ENCODE measurements around the gene ACOT2.
"Not testable (repeated sequence)": the region's sequence is repeated elsewhere in the genome, so short reads cannot be mapped to it uniquely, and the experiment has no call there.

ACOT2 gene

DNA sequence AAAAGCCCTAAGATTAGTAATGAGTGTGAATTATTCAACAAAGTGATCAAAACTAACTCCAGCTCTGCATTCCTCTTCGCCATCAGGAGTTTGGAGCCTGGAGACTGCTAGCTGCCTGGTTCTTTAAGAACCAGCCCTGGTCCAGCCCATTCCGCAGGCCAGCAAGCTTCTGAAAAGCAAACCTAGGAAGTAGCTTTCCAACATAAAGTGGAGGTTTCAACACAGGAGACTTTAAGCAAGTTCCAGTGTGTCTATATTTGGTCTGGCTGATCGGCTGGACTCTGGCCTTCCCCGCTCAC, 178 bp upstream of the ACOT2 start:
- not testable (repeated sequence) for DNase-seq

DNA sequence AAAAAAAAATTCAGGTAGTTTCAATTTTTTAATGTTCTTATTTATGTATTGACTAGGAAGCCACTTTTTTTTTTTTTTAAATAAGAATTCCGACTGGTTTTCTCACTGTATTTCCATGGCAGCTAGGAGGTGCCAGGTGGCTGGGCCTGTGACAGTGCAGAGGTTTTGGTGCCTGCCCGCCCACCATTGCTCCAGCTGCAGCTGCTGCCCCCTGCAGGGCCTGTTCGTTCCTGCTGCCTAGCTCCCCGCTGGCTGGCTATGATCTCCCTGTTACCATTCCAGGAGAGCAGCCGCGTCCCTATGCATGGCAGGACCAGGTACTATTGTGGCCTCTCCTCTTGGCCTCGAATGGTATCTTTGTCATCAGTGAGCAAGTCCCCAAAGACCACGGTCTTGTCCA, 1.9 kb downstream of the ACOT2 start:
- DNase-seq = peak; percentile 59

DNA sequence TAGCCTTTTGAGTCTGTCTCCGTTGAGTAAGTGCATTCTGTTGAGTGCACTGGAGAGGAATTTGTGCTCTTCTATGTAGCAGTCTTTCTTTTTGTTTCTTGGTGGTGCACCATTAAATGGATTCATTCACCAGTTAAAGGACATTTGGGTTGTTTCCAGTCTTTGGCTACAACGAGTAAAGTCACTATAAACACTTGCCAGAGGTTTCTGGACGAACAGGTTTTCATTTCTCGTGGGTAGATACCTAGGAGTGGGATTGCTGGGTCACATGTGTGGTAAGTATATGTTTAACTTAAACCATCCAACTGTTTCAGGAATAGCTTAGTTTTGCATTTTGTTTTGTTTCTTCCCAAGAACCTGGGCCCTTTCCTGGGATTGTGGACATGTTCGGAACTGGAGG, 4.0 kb downstream of the ACOT2 start:
- not testable (repeated sequence) for DNase-seq

DNA sequence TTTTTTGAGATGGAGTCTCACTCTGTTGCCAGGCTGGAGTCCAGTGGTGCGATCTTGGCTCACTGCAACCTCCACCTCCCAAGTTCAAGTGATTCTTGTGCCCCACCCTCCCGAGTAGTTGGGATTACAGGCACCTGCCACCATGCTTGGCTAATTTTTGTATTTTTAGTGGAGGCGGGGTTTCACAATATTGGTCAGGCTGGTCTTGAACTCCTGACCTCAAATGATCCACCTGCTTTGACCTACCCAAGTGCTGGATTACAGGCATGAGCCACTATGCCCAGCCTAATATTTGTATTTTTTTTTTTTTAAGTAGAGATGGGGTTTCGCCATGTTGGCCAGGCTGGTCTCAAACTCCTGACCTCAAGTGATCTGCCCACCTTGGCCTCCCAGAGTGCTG, 4.7 kb downstream of the ACOT2 start:
- DNase-seq = not testable (repeated sequence)

DNA sequence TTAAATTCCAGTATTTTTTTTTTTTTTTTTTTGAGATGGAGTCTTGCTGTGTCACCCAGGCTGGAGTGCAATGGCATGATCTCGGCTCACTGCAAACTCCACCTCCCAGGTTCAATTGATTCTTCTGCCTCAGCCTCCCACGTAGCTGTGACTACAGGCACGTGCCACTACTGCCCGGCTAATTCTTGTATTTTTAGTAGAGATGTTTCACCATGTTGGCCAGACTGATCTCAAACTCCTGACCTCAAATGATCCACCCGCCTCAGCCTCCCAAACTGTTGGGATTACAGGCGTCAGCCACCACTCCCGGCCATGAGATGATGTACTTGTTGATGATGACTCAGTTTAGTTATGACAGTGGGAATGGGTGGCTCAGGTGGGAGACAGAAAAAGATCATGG, 5.2 kb downstream of the ACOT2 start:
- DNase-seq = not testable (repeated sequence)

DNA sequence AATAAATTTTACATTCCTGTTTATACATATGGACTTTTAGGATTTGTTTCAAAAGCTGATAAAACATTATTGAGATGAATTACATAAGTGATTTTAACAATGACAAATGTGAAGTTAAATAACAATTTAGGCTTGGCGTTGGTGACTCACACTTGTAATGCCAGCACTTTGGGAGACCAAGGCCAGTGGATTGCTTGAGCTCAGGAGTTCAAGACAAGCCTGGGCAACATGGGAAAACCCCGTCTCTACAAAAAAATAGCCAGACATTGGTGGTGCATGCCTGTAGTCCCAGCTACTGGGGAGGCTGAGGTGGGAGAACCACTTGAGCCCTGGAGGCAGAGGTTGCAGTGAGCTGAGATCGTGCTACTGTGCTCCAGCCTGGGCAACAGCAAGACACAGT, 7.4 kb downstream of the ACOT2 start:
- no peak for DNase-seq

DNA sequence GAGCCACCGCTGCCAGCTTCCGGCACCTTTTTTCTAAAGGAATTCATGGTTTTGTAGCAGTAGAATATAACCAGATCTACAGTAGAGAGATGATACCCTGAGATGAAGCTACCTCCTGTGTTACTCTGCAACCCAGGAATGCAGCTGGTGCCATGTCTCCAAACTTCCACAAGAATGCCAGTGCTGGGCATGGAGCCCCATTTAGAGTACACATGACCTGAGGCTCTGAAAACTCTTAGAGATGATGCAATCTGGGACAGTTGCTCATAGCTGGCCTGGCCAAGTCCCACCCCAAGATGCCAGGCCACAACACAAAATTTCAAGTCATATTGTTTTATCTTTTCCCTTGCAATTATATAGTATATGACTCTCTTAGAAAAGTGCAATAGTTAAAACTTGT, 8.2 kb downstream of the ACOT2 start:
- not testable (repeated sequence) for DNase-seq

DNA sequence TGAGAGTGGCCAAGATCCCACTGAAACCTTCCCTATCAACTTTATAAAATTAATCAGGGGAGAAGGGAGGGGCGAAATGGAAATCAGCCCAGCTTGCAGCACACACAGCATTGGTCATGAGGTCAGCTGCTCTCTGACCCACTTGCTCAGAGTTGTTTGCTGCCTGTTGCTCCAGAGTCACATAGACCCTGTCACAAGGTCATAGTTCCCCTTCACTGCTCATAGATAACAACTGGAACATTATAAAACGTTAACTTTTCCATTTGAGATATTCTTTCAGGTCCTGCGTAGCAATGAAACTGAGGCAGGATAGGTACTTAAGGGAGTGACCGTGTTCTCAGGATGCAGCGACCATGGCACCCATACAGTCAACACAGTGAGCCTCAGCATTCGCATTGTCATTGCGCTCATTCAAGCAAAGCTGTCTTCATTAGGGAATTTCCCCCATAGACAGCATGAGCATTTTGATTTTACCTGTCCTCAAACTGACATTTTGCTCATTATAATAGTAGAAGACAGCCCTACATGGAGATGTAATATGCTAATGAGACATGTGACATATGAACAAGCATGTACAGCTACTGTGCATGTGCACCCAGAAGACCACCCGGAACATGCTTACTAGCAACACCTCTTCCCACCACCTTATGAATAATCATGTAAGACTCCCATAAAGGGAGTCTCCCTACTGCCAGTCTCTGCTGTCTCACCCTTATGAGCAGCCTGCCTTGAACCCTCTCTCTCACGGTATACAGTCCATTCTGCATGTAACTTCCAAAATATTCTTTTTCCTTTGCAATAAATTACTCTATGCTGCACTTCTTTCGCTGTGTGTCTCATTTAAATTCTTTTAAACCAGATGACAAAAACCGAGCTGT, 13.3 kb downstream of the ACOT2 start:
- DNase-seq = not testable (repeated sequence)

DNA sequence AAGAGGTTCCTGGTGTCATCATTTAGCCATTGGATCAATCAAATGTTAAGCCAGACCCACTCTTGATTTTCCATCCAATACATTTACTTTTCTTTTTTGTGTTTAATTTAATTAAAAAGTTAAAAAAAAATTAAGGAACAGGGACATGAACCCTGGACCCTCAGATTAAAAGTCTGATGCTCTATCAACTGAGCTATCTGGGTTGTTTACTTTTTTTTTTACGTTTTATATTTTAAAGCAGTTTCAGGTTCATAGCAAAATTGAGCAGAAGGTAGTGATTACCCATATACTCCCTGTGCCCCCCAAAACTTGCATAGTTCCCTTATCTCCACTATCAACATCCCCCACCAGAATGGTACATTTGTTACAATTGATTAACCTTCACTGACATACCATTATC, 19.7 kb downstream of the ACOT2 start:
- no peak for DNase-seq

DNA sequence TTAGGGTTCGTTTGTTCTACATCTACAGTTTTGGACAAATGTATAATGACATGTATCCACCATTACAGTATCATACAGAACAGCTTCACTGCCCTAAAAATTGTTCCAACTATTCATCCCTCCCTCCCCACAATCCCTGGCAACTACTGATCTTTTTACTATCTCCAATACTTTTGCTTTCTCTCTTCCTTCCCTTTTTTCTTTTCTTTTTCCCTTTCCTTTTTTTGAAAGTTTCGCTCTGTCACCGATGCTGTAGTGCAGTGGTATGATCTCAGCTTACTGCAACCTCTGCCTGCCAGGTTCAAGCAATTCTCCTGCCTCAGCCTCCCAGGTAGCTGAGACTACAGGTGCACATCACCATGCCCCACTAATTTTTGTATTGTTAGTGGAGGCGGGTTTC, 20.1 kb downstream of the ACOT2 start:
- no peak for DNase-seq

DNA sequence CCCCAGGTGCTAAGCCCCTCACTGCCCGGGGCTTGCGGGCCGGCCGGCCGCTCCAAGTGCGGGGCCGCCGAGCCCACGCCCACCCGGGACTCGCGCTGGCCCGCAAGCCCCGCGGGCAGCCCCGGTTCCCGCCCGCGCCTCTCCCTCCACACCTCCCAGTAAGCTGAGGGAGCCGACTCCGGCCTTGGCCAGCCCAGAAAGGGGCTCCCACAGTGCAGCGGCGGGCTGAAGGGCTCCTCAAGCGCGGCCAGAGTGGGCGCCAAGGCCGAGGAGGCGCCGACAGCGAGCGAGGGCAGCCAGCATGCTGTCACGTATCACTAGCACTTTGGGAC, 21.6 kb downstream of the ACOT2 start:
- DNase-seq = not testable (repeated sequence)

DNA sequence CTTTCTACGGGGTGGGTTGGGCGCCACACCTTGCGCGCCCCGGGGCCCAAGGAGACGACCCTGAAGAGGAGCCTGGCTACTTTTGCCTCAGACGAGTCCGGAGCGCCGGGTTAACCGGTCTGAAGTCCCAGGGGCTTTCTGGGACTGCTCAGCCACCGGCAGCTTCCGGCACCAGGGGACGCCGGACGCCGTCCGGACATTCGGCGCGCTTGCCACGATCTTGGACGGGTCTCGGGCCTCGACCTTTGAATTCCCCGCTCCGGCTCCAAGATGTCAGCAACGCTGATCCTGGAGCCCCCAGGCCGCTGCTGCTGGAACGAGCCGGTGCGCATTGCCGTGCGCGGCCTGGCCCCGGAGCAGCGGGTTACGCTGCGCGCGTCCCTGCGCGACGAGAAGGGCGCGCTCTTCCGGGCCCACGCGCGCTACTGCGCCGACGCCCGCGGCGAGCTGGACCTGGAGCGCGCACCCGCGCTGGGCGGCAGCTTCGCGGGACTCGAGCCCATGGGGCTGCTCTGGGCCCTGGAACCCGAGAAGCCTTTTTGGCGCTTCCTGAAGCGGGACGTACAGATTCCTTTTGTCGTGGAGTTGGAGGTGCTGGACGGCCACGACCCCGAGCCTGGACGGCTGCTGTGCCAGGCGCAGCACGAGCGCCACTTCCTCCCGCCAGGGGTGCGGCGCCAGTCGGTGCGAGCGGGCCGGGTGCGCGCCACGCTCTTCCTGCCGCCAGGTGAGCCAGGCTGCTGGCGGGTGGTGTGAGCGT, 22.9 kb downstream of the ACOT2 start, which contains the start of gene ACOT4:
Gene ACOT4 (plus strand): TSS at position 184 of the 760 bp plus-strand sequence. CDS start 87 bp downstream, at position 271.
- peak; percentile 63 for DNase-seq

DNA sequence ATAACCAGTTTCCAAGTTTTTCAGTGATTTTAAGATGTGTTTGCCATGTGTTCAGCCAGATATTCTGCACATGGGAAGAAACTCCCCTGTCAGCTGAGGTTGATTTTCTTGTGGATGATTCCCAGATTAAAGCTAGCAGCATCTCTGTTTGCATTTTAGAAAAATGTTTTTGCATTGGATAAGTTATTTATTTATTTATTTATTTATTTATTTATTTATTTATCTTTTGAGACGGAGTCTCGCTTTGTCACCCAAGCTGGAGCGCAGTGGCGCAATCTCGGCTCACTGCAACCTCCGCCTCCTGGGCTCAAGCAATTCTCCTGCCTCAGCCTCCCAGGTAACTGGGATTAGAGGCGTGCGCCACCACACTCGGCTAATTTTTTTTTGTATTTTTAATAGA, 25.5 kb downstream of the ACOT2 start:
- DNase-seq = no peak

DNA sequence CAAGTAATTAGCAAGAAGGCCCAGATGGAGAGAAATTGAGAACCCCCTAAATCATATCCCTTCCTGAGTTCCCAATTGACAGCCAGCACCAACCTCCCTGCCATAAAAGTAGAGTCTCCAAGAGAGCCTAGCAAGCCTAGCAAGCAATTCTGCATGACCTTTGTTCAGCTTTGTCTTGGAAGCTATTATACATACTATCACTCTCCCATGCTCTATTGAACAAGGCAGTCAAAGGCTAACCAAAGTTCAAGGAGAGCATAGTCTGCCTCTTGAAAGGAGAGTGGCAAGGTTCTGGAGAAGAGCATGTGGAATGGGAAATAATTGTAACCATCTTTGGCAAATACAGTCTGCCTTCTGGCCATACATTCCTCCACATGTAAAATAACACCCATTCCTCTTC, 30.5 kb downstream of the ACOT2 start:
- no peak for DNase-seq

DNA sequence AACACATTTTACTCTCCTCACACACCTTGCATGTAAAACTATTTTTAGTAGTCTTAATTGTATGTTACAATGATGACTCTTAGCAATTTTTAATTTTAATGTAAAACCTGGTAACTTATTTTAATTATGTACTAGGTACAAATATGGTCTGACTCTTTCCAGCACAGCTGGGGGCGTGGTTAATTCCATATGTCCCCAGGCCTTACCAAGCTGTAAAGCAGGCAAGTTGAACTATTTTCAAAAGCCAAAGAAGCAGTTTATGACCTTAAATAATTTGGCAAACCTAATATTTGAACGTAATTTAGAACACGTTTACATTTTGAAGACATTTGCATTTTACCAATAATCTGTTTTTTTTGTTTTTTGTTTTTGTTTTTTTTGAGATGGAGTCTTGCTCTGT, 34.0 kb downstream of the ACOT2 start:
- no peak for DNase-seq

DNA sequence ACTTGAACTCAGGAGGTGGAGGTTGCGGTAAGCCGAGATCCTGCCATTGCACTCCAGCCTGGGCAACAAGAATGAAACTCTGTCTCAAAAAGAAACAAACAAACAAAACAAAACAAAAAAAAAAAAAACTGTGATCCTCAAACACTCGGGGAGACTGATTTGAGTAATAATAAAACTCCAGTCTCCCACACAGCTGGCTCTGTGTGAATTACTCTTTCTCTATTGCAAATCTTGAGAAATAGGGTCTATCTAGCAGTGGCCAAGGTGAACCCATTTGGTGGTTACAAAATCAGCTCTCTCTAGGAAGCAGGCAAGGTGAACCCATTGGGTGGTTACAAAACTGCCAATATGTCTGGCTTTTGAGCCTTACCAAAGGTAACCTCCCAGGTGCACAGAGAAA, 37.3 kb downstream of the ACOT2 start:
- DNase-seq = no peak

DNA sequence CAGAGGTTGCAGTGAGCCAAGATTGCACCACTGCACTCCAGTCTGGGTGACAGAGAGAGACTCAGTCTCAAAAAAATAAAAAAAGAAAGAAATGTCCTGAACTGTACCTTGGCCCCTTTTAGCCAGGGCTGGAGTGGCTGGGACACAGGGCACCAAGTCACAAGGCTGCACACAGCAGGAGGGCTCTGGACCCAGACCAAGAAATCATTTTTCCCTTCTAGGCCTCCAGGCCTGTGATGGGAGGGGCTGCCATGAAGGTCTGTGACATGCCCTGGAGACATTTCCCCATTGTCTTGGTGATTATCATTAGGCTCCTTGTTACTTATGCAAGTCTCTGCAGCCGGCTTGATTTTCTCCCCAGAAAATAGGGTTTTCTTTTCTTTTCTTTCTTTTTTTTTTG, 38.2 kb downstream of the ACOT2 start:
- DNase-seq = no peak

DNA sequence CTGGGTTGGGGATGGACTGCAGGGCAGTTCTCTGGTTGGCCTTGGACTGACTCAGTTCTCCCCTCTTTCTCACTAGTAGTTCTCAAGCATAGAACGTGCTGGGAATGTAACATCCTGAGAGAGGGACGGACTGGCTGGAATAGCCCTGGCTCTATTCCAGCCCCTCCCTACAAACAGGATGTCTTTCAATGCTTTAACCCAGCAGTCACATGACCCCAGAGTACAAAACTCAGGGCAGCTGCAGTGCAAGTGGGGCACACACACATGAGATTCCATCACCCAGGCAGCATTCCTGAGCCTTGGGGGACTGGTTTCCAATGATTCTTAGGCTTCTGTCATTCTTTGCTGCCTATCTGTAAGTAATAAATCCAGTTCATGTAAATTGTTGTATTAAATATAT, 41.7 kb downstream of the ACOT2 start:
- peak; percentile 1 for DNase-seq

DNA sequence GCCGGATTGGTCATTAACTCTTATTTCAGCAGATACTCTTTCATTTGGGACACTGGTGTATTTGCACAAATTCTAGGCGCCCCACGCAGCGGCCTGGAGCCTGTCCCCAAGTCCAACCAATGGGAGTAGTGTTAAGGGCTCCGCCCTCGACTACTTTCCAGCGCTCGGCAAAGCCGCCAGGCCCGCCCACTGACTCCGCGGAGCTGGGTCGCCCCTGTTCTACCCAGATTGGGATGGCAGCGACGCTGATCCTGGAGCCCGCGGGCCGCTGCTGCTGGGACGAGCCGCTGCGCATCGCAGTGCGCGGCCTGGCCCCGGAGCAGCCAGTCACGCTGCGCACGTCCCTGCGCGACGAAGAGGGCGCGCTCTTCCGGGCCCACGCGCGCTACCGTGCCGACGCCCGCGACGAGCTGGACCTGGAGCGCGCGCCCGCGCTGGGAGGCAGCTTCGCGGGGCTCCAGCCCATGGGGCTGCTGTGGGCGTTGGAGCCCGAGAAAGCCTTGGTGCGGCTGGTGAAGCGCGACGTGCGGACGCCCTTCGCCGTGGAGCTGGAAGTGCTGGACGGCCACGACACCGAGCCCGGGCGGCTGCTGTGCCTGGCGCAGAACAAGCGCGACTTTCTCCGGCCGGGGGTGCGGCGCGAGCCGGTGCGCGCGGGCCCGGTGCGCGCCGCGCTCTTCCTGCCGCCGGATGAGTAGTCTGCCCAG, 43.5 kb downstream of the ACOT2 start, which contains the start of gene ACOT6:
Gene ACOT6 (plus strand): TSS at position 179 of the 707 bp plus-strand sequence. CDS start 55 bp downstream, at position 234.
- peak; percentile 54 for DNase-seq

DNA sequence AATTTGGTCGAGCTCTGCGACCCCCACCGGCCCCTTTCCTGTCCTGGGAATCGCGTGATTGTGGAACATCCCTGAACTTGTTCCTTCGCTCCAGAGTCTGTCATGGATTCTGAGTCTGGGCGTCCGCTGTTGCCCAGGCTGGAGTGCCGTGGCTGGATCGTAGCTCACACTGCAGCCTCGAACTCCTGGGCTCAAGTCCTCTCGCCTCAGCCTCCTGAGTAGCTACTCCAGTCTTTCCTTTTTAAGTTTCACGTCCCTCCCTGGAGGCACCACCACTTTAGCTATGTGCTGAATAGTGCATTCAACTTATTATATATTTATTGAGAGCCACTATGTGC, 44.0 kb downstream of the ACOT2 start:
- no peak for DNase-seq

DNA sequence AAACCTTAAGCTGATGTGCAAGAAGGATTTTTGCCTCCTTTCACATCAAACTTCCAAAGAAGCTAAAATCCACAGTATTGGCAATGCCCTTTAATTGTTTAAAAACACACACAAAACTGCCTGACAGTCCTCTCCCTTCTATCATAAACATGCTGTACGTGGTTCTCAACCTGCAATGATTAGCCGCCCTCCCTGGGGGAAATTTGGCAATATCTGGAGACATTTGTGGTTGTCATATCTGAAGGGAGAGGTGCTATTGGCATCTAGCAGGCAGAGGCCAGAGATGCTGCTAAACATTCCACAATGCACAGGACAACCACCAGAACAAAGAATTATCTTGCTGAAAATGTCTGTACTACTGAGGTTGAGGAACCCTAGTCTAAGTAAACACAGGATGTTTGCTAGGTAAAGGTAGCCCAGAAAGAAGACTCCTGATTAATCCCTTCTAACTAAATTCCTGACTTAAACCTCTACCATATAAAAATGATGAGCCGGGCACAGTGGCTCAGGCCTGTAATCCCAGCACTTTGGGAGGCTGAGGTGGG, 44.5 kb downstream of the ACOT2 start:
- no peak for DNase-seq

DNA sequence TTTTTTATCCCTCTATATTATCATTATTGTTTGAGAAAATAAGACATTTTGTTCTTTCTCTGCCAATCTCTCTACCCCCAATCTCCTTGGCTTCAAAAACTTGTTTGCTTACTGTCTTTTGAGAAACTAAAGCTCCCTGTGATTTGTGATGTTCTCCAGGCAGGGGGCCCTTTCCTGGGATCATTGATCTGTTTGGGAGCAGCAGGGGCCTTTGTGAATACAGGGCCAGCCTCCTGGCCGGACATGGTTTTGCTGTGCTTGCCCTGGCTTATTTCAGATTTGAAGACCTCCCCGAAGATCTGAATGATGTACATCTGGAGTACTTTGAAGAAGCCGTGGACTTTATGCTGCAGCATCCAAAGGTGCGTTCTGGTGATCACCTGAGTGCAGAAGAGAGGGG, 47.8 kb downstream of the ACOT2 start:
- no peak for DNase-seq

DNA sequence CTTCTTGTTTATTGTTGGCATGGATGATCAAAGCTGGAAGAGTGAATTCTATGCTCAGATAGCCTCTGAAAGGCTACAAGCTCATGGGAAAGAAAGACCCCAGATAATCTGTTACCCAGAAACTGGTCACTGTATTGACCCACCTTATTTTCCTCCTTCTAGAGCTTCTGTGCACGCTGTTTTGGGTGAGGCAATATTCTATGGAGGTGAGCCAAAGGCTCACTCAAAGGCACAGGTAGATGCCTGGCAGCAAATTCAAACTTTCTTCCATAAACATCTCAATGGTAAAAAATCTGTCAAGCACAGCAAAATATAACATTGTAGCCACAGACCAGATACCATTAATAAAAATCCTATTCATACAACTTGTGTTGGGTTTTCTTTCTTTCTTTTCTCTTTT, 50.5 kb downstream of the ACOT2 start:
- DNase-seq = no peak

DNA sequence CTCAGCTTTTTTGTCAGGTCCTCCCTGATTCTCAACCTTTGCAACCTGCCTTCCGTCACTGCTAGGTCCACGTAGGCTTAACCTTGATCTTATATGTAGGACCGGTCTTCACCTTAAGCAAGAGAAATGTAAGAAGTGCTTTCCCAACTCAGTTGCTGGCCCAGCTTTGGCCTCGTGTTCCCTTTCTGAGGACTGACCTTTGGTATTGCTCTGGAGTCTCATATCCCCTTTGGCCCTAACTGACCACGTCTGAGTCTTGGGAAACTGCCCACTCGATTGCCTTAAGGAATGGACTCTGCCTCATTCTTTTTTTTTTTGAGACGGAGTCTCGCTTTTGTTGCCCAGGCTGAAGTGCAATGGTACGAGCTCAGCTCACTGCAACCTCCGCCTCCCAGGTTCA, 51.3 kb downstream of the ACOT2 start:
- DNase-seq = no peak

All from NCI-H345 (cell line).